Omental fat pad (tissue), 4 donors: Measurements from ENCODE around the gene SLITRK2. TPM values are rescaled to one million over a fixed set of nuclear protein-coding genes. Genes with fewer than 3 reads are reported as not detected.

Experiments used
- ATAC-seq: fragments of 150-250 bp; one replicate; pipeline ENCODE4 v1.9.1; 2016; ENCODE audit warnings: mild to moderate bottlenecking, moderate library complexity; ENCODE audit not compliant: low FRiP score
- DNase-seq: peaks from one replicate; pipeline ENCODE4 v3.0.0-alpha.2; 2019; ENCODE audit warnings: low spot score
- CTCF ChIP-seq, 3 donors: fragments of 450-650 bp; IDR thresholded peaks; one replicate each; pipeline ENCODE4 v1.5.1; 2016 to 2017; ENCODE audit warnings: antibody characterized with exemption in 3 of 3, mild to moderate bottlenecking in 3 of 3, moderate library complexity in 2 of 3
- total RNA-seq, 4 donors: library from RNA; depleted of rRNA; stranded (reverse); fragments of >200 nt; gene quantifications; one replicate each; pipeline ENCODE4 v1.1.0, GENCODE V29; 2016

The SLITRK2 gene
- 1 to 10 TPM in 1 of 4 donors, under 1 TPM in 2, not detected in 1; 0.31 to 2.1 (median 0.48) TPM for total RNA-seq

GRCh38 chrX:145817331-145818185 lies at the start of gene SLITRK2:
Gene SLITRK2, plus strand, starts transcription at chrX:145817829. Its CDS starts 4,597 bp downstream, at chrX:145822426.
- peak; percentile 65 for ATAC-seq
- no peak for DNase-seq
- no peak for TF ChIP-seq CTCF (IDR thresholded peaks at IDR 0.05)

- no peak for TF ChIP-seq CTCF (IDR thresholded peaks at IDR 0.05)
- ATAC-seq (no peak), DNase-seq (no peak)
Observed at GRCh38 chrX:145773006-145773405, 44.6 kb upstream of the SLITRK2 start.

- no peak for TF ChIP-seq CTCF (IDR thresholded peaks at IDR 0.05)
- no peak for ATAC-seq
- DNase-seq: no peak
Observed at GRCh38 chrX:145792281-145792680, 25.3 kb upstream of the SLITRK2 start.

GRCh38 chrX:145803508-145803907 lies 14.1 kb upstream of the SLITRK2 start:
- no peak for ATAC-seq
- TF ChIP-seq CTCF (IDR thresholded peaks at IDR 0.05): no peak
- no peak for DNase-seq

- no peak for TF ChIP-seq CTCF (IDR thresholded peaks at IDR 0.05)
- ATAC-seq (no peak), DNase-seq (no peak)
Observed at GRCh38 chrX:145813081-145813480, 4.5 kb upstream of the SLITRK2 start.

GRCh38 chrX:145816601-145817315 lies 871 bp upstream of the SLITRK2 start:
- ATAC-seq: no peak
- no peak for DNase-seq
- no peak for TF ChIP-seq CTCF (IDR thresholded peaks at IDR 0.05)
